HG02763 (cell line): Measurements from ENCODE around the gene DEAF1.

Experiments
- ATAC-seq: cut with Tn5 transposase; IDR thresholded peaks from one replicate; pipeline ENCODE4 v1.9.1; 2021; ENCODE audit warnings: mild to moderate bottlenecking, moderate library complexity; ENCODE audit not compliant: unreplicated experiment

Gene DEAF1

GRCh38 chr11:625636-626268 is 69.3 kb downstream of the DEAF1 start:
- ATAC-seq = no peak

- ATAC-seq = no peak
These were observed 70.1 kb downstream of the DEAF1 start, which contains the start of gene CDHR5 for GRCh38 chr11:624705-625635. Gene CDHR5 (minus strand): TSS chr11:624955. CDS start chr11:624902, 53 bp downstream.

GRCh38 chr11:623999-624704 is 70.9 kb downstream of the DEAF1 start:
- no peak for ATAC-seq

GRCh38 chr11:623349-623869 is 71.6 kb downstream of the DEAF1 start:
- ATAC-seq = no peak

- ATAC-seq = no peak
These were observed 73.2 kb downstream of the DEAF1 start for GRCh38 chr11:621838-622237.

GRCh38 chr11:620935-621814 is 73.8 kb downstream of the DEAF1 start:
- ATAC-seq = no peak

- no peak for ATAC-seq
These were observed 74.8 kb downstream of the DEAF1 start for GRCh38 chr11:620201-620600.

GRCh38 chr11:619628-620050 is 75.4 kb downstream of the DEAF1 start:
- ATAC-seq = no peak

- no peak for ATAC-seq
These were observed 76.0 kb downstream of the DEAF1 start for GRCh38 chr11:618856-619627.

GRCh38 chr11:617912-618682 is 76.9 kb downstream of the DEAF1 start:
- no peak for ATAC-seq

GRCh38 chr11:617199-617911 is 77.7 kb downstream of the DEAF1 start:
- no peak for ATAC-seq

- ATAC-seq = no peak
These were observed 78.5 kb downstream of the DEAF1 start for GRCh38 chr11:616320-617198.

- peak; percentile 76 for ATAC-seq
These were observed 79.3 kb downstream of the DEAF1 start, which contains the start of gene IRF7 for GRCh38 chr11:615504-616319. Gene IRF7 (minus strand): TSS chr11:615950. CDS start chr11:615364, 586 bp downstream.

GRCh38 chr11:614623-615503 is 80.2 kb downstream of the DEAF1 start:
- ATAC-seq = no peak

GRCh38 chr11:614021-614622 is 80.9 kb downstream of the DEAF1 start:
- no peak for ATAC-seq
